22Rv1 (cell line): Measurements from ENCODE around the gene CAMK2D.

Source experiments
- H3K27ac ChIP-seq: fragments of 450-650 bp; 2 replicates; pipeline ENCODE4 v1.5.1; 2017
- CTCF ChIP-seq: fragments of 450-650 bp; IDR thresholded peaks from 2 replicates; pipeline ENCODE4 v1.5.1; 2017; ENCODE audit warnings: mild to moderate bottlenecking
- ZFX ChIP-seq: fragments of 450-650 bp; IDR thresholded peaks from 2 replicates; pipeline ENCODE4 v1.6.1; 2017; ENCODE audit warnings: antibody characterized with exemption, borderline replicate concordance

CAMK2D gene

GRCh38 chr4:113743690-113744089 lies 17.8 kb downstream of the CAMK2D start:
- TF ChIP-seq CTCF, result no peak
- no peak for TF ChIP-seq ZFX
- no peak overlapping the region for H3K27ac ChIP-seq

GRCh38 chr4:113742643-113743042 lies 18.9 kb downstream of the CAMK2D start:
- H3K27ac ChIP-seq, result no peak overlapping the region
- no peak for TF ChIP-seq CTCF
- TF ChIP-seq ZFX, result no peak

- H3K27ac ChIP-seq, result no peak overlapping the region
- no peak for TF ChIP-seq ZFX
- TF ChIP-seq CTCF, result no peak
Observed at GRCh38 chr4:113741956-113742355, 19.6 kb downstream of the CAMK2D start.

GRCh38 chr4:113740857-113741379 lies 20.6 kb downstream of the CAMK2D start:
- TF ChIP-seq ZFX (no peak), CTCF (no peak)

GRCh38 chr4:113739197-113739596 lies 22.3 kb downstream of the CAMK2D start:
- TF ChIP-seq ZFX (no peak), CTCF (no peak)
- H3K27ac ChIP-seq, result no peak overlapping the region

More at GRCh38 chr4:113740857-113741379, 20.6 kb downstream of the CAMK2D start:
- no peak overlapping the region for H3K27ac ChIP-seq

GRCh38 chr4:113738251-113738650 lies 23.3 kb downstream of the CAMK2D start:
- TF ChIP-seq CTCF (no peak), ZFX (no peak)
- no peak overlapping the region for H3K27ac ChIP-seq

- no peak overlapping the region for H3K27ac ChIP-seq
- TF ChIP-seq ZFX, result no peak
- TF ChIP-seq CTCF, result no peak
Observed at GRCh38 chr4:113733685-113734084, 27.9 kb downstream of the CAMK2D start.
